ENCODE data around the gene TMEM134.
"Not testable (repeated sequence)": the region's sequence is repeated elsewhere in the genome, so short reads cannot be mapped to it uniquely, and the experiment has no call there.

TMEM134 gene

DNA sequence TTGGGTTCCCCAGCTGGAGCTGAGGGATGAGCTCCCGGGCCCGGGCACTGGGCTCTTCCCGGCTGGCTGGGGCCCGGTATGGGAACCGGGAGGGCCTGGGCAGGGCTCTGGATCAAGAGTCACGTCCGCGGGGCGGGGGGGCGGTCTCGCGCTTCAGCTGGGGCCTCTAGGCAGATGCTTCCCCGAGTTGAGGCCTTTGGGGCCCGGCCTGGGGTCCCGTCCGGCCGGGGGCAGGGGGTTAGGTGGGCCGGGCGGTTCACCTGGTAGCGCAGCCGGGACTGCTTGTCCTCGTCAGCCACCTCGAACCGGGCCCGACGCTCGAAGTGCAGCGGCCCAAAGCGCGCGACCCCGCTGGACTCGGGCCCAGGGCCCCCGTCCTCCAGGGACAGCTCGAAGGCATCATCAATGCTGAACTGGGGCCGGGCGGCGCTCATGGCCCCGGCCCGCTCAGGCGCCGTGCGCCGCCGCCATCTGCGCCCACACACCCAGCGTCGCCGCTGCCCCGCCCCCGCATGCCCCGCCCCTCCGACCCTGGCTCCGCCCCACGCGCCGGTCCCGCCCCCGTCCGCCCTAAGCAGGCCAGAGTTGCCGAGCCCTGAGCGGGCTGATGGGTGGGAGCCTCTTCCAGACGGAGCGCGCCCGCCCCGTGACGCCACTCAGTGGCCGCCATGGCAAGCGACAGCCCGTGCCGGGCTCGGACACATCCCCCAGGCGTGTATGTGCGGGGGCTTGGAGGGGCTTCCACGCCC lies at the start of gene TMEM134:
TMEM134 (minus strand) TSS at position 493 of the 749 bp plus-strand sequence; CDS start at position 434, 59 bp downstream.
- peak; percentile 94 for DNase-seq

- DNase-seq = no peak
These were observed 48.9 kb upstream of the TMEM134 start for GRCh38 chr11:67517784-67518552.

DNA sequence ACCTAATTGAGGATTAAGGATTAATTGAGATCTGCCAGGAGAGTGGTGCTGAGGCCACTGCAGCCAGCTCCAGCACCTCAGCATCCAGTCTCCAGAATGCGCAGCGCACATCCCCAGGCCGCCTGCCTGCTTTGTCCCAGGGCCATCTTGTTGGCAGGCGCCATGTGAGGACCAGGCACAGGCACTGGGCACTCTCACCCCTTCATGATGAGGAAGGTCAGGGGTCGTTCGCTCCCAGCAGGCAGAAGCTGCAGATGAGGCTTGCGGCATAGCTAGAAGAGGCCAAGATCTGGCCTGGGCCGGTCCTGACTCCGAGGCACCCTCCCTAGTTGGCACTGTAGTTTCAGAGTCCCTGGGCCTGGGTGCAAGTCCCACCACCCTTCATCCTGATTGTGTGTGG lies 47.8 kb upstream of the TMEM134 start:
- no peak for DNase-seq

GRCh38 chr11:67514116-67514515 lies 45.1 kb upstream of the TMEM134 start:
- DNase-seq = no peak

- not testable (repeated sequence) for DNase-seq
These were observed 42.5 kb upstream of the TMEM134 start for GRCh38 chr11:67511558-67511957.

DNA sequence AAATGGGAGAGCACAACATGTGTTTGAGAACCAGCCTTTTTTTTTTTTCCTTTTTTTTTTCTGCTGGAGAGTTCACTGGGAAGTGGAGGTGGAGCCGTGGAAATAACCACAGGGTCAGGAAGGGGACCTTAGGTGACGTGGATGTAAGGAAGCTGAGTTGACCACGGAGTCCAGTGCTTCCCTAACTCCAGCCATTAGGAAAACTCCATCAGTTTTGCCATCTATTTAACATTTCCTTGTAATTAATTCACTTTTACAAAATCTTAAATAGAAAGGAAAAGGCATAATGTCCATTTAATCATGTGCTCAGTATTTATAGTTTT lies 40.9 kb upstream of the TMEM134 start:
- no peak for DNase-seq

DNA sequence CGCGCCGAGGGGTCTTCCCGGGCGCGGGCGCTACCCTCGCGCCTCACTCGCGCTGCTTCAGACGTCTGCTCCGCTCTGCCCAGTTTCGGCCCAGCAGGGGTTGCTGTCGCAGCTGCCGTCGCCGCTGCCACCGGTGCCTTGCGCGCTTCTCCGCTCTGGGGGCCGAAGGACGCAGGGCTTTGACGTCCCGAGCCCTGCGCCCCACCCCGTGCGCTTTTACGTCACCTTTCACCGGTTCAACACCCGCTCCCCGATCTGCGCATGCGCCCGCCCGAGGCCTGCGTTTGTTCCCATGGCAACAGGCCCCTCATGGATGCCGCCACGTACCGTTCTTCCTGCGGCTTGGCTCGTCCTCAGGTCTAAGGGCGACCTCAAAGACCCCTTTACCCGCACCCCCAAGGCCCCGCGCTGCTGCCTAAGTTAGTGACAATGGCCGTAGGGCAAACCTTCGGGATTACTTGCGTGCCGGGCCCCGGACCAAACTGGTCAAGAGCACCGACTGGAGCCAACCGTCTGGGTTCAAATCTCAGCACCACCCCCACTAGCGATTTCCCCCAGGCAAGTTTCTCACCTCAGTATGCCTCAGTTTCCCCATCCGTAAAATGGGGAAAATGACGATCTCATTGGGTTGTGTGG lies 39.6 kb upstream of the TMEM134 start:
- DNase-seq = peak; percentile 95

DNA sequence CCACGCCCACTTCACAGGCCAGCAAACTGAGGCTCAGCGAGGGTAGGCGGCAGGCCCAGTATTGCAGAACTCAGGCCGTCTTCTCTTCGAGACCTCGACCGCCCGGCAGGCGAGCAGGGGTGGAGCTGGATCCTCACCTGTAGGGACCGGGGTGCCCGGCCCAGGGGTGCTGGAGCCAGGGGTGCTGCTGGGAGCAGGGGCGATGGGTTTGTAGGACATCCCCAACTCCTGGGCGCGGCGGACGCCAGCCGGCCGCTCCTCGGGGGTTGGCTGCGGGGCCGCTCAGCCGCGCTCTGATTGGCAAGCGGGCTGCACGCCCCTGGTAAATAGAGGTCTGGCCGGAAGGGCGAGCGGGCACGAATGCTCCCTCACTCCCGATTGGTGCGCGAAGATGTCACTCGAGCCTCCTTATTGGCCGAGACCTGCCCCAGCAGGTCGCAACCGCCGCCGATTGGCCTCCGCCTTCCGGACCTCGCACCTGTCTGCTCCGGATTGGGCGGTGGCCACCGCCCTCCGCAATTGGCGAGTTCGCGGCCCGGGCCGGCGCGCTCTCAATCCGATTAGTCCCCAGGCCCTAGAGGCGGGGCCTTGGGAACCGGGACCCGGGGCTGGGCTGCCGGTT lies 38.9 kb upstream of the TMEM134 start, which contains the start of gene CDK2AP2:
CDK2AP2 (minus strand) TSS at position 299 of the 622 bp plus-strand sequence; CDS start at position 219, 80 bp downstream.
- peak; percentile 97 for DNase-seq

- no peak for DNase-seq
These were observed 38.3 kb upstream of the TMEM134 start for GRCh38 chr11:67507242-67507863.

- DNase-seq = no peak
These were observed 37.5 kb upstream of the TMEM134 start for GRCh38 chr11:67506426-67507051.

DNA sequence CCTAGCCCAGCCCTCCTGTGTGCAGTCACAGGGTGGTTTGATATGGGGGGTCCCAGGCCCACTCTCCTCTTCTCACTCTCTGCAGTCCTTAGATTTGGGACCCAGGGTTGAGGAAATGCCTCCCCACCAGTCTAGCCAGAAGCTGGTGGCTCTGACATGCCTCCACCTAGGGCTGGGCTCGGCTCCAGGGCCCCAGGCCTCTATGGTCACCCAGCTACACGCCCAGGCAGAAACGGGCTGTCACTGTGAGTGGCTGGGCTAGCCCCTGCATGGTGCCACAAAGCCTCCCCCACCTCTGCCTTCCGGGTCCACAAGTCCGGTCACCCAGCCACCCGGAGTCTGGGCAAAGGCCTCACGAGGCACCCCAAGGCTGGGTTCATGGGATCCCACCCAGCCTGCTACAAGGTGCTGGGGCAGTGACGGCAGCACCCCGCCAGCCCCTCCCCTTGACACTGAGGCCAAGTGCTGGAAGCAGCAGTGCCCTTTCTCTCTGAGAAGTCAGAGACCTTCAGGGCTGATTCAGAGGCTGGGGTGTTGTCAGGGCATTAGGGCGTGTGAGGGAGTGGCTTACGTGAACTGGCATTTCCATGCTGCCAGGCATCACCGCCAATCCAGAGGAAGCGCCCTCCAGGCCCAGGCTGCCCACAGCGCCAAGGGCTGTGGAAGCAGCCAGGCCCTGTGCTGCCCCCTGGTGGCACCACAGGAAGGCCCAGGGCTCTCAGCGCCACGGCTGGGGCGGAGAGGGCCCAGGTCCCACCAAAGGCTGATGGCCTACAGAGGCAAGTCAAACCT lies 36.8 kb upstream of the TMEM134 start:
- peak; percentile 85 for DNase-seq

DNA sequence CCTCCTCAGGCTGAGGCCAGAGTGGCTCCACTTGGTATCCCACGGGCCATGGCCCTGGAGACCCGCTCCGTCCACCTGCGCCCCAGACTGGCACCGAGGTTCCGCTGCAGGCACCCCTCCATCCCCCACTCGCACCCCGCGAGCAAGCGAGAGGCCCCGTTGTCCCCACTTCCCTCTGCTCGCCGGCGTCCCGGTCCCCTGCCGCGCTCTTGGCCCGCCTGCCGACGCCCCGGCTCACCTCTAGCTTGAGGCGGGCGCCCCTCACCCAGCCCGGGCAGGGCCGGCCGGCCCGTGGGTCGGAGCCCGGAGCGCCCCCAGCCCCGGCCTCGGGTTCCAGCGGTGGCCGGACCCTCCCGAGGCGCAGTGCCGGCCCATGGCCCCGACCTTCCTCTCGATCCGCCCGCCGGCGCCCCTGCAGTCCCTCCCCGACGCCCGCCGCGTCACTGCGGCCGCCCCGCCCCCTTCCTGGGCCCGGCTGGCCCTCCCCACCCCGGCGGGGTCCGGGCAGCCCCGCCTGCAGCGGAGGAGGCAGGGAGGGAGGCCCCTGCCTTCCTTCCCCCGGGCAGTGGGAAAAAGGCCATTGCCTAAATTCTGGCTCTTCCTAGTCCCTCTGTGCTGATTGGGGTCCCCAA lies 36.0 kb upstream of the TMEM134 start, which contains the start of gene PITPNM1:
PITPNM1 (minus strand) TSS at position 414 of the 632 bp plus-strand sequence. CDS start 1,183 bp downstream, outside the sequence.
- DNase-seq = peak; percentile 21

GRCh38 chr11:67504005-67504949 lies 35.2 kb upstream of the TMEM134 start:
- DNase-seq = peak; percentile 4

DNA sequence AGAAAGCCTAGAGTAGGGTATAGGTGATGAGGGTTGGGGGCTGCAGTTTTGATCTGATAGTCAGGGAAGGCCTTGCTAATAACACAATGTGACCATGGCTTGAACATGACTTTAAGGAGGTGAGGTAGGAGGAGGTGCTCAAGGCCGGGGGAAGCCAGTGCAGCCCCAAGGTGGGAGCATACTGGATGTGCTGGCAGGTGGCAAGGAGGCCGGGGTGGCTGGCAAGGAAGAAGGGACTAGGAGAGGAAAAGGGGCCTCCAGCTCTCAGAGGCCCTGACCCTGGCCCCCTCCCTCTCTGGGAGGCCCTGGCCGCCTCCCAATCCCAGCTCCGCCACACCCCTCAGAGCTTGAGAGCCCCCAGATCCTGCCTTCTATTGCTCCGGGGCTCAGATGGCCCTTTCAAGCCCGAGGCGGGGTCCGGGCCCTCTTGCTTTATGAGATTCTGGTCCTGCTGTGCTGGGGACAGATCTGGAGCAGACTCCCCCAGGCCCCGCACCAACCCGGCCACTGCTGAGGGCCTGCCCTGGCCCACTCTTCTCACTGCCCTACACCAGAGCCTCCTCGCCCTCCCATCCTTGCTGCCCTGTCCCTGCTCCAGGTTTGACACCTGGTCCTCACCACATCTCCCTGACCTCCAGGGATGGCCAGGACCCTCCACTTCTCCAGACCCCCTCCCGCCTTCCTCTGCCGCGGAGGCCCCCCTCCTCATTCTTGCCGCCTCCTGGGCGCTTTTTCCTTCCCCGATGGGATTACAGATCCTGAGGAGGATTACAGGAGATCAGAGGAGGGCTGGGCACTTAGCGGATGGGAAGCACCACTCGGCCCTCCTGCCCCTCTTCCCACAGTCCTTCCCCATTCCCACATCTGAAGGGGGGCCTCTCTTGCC lies 34.3 kb upstream of the TMEM134 start:
- DNase-seq = no peak

- no peak for DNase-seq
These were observed 33.4 kb upstream of the TMEM134 start for GRCh38 chr11:67502328-67502979.

- no peak for DNase-seq
These were observed 32.8 kb upstream of the TMEM134 start for GRCh38 chr11:67501854-67502253.

DNA sequence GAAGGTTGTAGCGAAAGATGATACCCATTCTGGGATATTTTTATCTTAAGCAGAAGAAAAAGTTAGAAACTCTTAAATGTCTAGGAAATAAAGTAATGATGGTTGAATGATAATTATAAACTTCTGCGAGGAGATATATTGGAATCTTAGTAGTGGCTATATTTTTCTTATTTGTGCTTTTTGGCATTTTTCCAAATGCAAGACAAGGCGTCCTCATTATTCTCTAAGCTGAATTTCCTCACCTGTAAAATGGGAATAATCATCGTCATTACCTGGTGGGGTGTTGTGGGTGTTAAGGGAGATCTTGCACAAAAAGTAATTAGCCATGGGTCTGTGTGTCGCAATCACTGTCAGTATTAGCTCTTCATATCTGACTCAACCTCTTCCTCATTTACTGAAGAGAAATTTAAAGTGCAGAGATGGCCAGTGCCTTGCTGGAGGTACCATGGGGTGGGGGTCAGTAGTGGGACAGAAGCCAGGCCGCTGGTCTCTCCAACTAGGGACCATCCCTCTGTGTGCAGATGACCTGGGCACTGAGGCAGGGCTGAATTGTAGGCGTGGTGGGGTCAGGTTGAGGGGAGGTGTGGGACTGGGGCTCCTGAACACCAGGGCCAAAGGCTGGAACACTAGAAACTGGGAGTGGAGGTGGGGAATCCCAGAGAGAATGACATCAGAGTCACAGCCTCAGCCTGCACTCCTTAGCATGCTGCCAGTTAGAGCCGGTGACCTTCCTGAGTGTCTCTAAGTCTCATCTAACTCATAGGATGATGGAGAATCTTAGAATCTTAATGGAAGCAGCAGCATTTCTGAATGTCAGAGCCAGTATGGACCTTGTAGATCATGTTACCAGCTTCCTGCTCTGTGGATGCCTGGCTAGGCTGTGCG lies 32.0 kb upstream of the TMEM134 start:
- no peak for DNase-seq
